Neuron (in vitro differentiated cells): ENCODE results near the gene PID1.

Experiments used
- H2AFZ ChIP-seq: one replicate; pipeline ENCODE4 v1.6.1; 2013; ENCODE audit warnings: low read depth, mild to moderate bottlenecking, inconsistent platforms, low read length, moderate library complexity
- H3K27me3 ChIP-seq: one replicate; pipeline ENCODE4 v1.6.1; 2013; ENCODE audit warnings: low read length; ENCODE audit not compliant: insufficient read depth
- H3K36me3 ChIP-seq: one replicate; pipeline ENCODE4 v1.6.1; 2013; ENCODE audit warnings: low read length; ENCODE audit not compliant: insufficient read depth
- H3K4me1 ChIP-seq: one replicate; pipeline ENCODE4 v1.6.1; 2013; ENCODE audit warnings: low read length; ENCODE audit not compliant: insufficient read depth
- H3K4me3 ChIP-seq: 2 replicates; pipeline ENCODE4 v1.5.1; 2013; ENCODE audit warnings: mild to moderate bottlenecking, low read length, moderate library complexity
- H3K9me3 ChIP-seq: one replicate; pipeline ENCODE4 v1.6.1; 2013; ENCODE audit warnings: low read length

PID1 gene

GRCh38 chr2:229275506-229275905, 4.4 kb upstream of the PID1 start:
- no peaks in the 10 kb centered on the region for H3K4me1 ChIP-seq
- no peaks in the 10 kb centered on the region for H3K36me3 ChIP-seq
- H3K4me3 ChIP-seq, result no peak overlapping the region
- H2AFZ ChIP-seq, result no peak overlapping the region
- no peaks in the 10 kb centered on the region for H3K9me3 ChIP-seq
- H3K27me3 ChIP-seq, result peaks cover 18% of the 10 kb centered on the region

GRCh38 chr2:229273723-229274338, 2.7 kb upstream of the PID1 start:
- Histone ChIP-seq H3K36me3 (no peaks in the 10 kb centered on the region), H3K4me3 (no peak overlapping the region), H3K4me1 (no peaks in the 10 kb centered on the region), H2AFZ (no peak overlapping the region), H3K9me3 (no peaks in the 10 kb centered on the region), H3K27me3 (peaks cover 32% of the 10 kb centered on the region)

GRCh38 chr2:229273006-229273722, 2.1 kb upstream of the PID1 start:
- H3K27me3 ChIP-seq, result peaks cover 32% of the 10 kb centered on the region
- no peaks in the 10 kb centered on the region for H3K36me3 ChIP-seq
- no peaks in the 10 kb centered on the region for H3K9me3 ChIP-seq
- no peaks in the 10 kb centered on the region for H3K4me1 ChIP-seq
- no peak overlapping the region for H2AFZ ChIP-seq
- H3K4me3 ChIP-seq, result no peak overlapping the region

- no peaks in the 10 kb centered on the region for H3K4me1 ChIP-seq
- H3K4me3 ChIP-seq, result no peak overlapping the region
- no peaks in the 10 kb centered on the region for H3K36me3 ChIP-seq
- no peaks in the 10 kb centered on the region for H3K9me3 ChIP-seq
- H3K27me3 ChIP-seq, result peaks cover 32% of the 10 kb centered on the region
- no peak overlapping the region for H2AFZ ChIP-seq
Observed at GRCh38 chr2:229269941-229270340, 1.1 kb downstream of the PID1 start.

GRCh38 chr2:229269146-229269545, 1.9 kb downstream of the PID1 start:
- H3K4me3 ChIP-seq, result no peak overlapping the region
- no peak overlapping the region for H2AFZ ChIP-seq
- H3K36me3 ChIP-seq, result no peaks in the 10 kb centered on the region
- peaks cover 32% of the 10 kb centered on the region for H3K27me3 ChIP-seq
- H3K9me3 ChIP-seq, result no peaks in the 10 kb centered on the region
- H3K4me1 ChIP-seq, result no peaks in the 10 kb centered on the region

- Histone ChIP-seq H3K4me1 (no peaks in the 10 kb centered on the region), H3K27me3 (peaks cover 32% of the 10 kb centered on the region), H3K9me3 (no peaks in the 10 kb centered on the region), H3K36me3 (no peaks in the 10 kb centered on the region), H3K4me3 (no peak overlapping the region), H2AFZ (no peak overlapping the region)
Observed at GRCh38 chr2:229268626-229269025, 2.5 kb downstream of the PID1 start.

- no peak overlapping the region for H3K4me3 ChIP-seq
Observed at GRCh38 chr2:229267080-229267479, 4.0 kb downstream of the PID1 start.

GRCh38 chr2:229265727-229266126, 5.4 kb downstream of the PID1 start:
- H3K4me1 ChIP-seq, result no peaks in the 10 kb centered on the region
- H3K4me3 ChIP-seq, result no peak overlapping the region
- H3K36me3 ChIP-seq, result no peaks in the 10 kb centered on the region
- no peaks in the 10 kb centered on the region for H3K9me3 ChIP-seq
- H2AFZ ChIP-seq, result no peak overlapping the region
- H3K27me3 ChIP-seq, result peaks cover 16% of the 10 kb centered on the region

More at GRCh38 chr2:229267080-229267479, 4.0 kb downstream of the PID1 start:
- peaks cover 26% of the 10 kb centered on the region for H3K27me3 ChIP-seq
- no peaks in the 10 kb centered on the region for H3K36me3 ChIP-seq
- no peaks in the 10 kb centered on the region for H3K9me3 ChIP-seq
- H3K4me1 ChIP-seq, result no peaks in the 10 kb centered on the region
- no peak overlapping the region for H2AFZ ChIP-seq

GRCh38 chr2:229261599-229261998, 9.5 kb downstream of the PID1 start:
- H2AFZ ChIP-seq, result no peak overlapping the region
- H3K27me3 ChIP-seq, result no peaks in the 10 kb centered on the region
- no peak overlapping the region for H3K4me3 ChIP-seq

GRCh38 chr2:229261076-229261475, 10.0 kb downstream of the PID1 start:
- H3K4me3 ChIP-seq, result no peak overlapping the region
- H3K27me3 ChIP-seq, result no peaks in the 10 kb centered on the region
- H3K9me3 ChIP-seq, result no peaks in the 10 kb centered on the region
- H2AFZ ChIP-seq, result no peak overlapping the region
- H3K4me1 ChIP-seq, result no peaks in the 10 kb centered on the region
- H3K36me3 ChIP-seq, result no peaks in the 10 kb centered on the region

More at GRCh38 chr2:229261599-229261998, 9.5 kb downstream of the PID1 start:
- Histone ChIP-seq H3K4me1 (no peaks in the 10 kb centered on the region), H3K9me3 (no peaks in the 10 kb centered on the region), H3K36me3 (no peaks in the 10 kb centered on the region)

- Histone ChIP-seq H2AFZ (no peak overlapping the region), H3K4me3 (no peak overlapping the region), H3K4me1 (no peaks in the 10 kb centered on the region), H3K27me3 (no peaks in the 10 kb centered on the region), H3K9me3 (no peaks in the 10 kb centered on the region), H3K36me3 (no peaks in the 10 kb centered on the region)
Observed at GRCh38 chr2:229257985-229258384, 13.1 kb downstream of the PID1 start.

- Histone ChIP-seq H3K27me3 (no peaks in the 10 kb centered on the region), H2AFZ (no peak overlapping the region), H3K36me3 (no peaks in the 10 kb centered on the region), H3K4me1 (no peaks in the 10 kb centered on the region), H3K9me3 (no peaks in the 10 kb centered on the region), H3K4me3 (no peak overlapping the region)
Observed at GRCh38 chr2:229256376-229256775, 14.7 kb downstream of the PID1 start.

- Histone ChIP-seq H3K4me3 (no peak overlapping the region), H3K27me3 (no peaks in the 10 kb centered on the region), H3K36me3 (no peaks in the 10 kb centered on the region), H3K9me3 (no peaks in the 10 kb centered on the region), H3K4me1 (no peaks in the 10 kb centered on the region), H2AFZ (no peak overlapping the region)
Observed at GRCh38 chr2:229254206-229254605, 16.9 kb downstream of the PID1 start.
